ENCODE results near the gene PSMD1.
"Not testable (repeated sequence)": the region's sequence is repeated elsewhere in the genome, so short reads cannot be mapped to it uniquely, and the experiment has no call there.

The PSMD1 gene

GRCh38 chr2:231058761-231059550 is 2.3 kb downstream of the PSMD1 start:
- no peak for DNase-seq

GRCh38 chr2:231059756-231060155 is 3.1 kb downstream of the PSMD1 start:
- DNase-seq, result no peak

- no peak for DNase-seq
Measured at GRCh38 chr2:231062776-231063175, 6.1 kb downstream of the PSMD1 start.

GRCh38 chr2:231063347-231063746 is 6.7 kb downstream of the PSMD1 start:
- no peak for DNase-seq

GRCh38 chr2:231065966-231066365 is 9.3 kb downstream of the PSMD1 start:
- no peak for DNase-seq

- not testable (repeated sequence) for DNase-seq
Measured at GRCh38 chr2:231067531-231067930, 10.9 kb downstream of the PSMD1 start.

GRCh38 chr2:231068525-231069222 is 12.0 kb downstream of the PSMD1 start:
- no peak for DNase-seq

GRCh38 chr2:231069379-231070054 is 12.8 kb downstream of the PSMD1 start:
- no peak for DNase-seq

GRCh38 chr2:231084565-231084964 is 27.9 kb downstream of the PSMD1 start:
- DNase-seq, result no peak

GRCh38 chr2:231088754-231089153 is 32.1 kb downstream of the PSMD1 start:
- DNase-seq, result no peak

- DNase-seq, result no peak
Measured at GRCh38 chr2:231093933-231094332, 37.3 kb downstream of the PSMD1 start.

GRCh38 chr2:231094736-231095346 is 38.2 kb downstream of the PSMD1 start:
- DNase-seq, result no peak

GRCh38 chr2:231099918-231100317 is 43.3 kb downstream of the PSMD1 start:
- no peak for DNase-seq

GRCh38 chr2:231100321-231100720 is 43.7 kb downstream of the PSMD1 start:
- not testable (repeated sequence) for DNase-seq

- DNase-seq, result no peak
Measured at GRCh38 chr2:231100990-231101389, 44.3 kb downstream of the PSMD1 start.

GRCh38 chr2:231102772-231103171 is 46.1 kb downstream of the PSMD1 start:
- no peak for DNase-seq

GRCh38 chr2:231104115-231104713 is 47.5 kb downstream of the PSMD1 start:
- DNase-seq, result peak; percentile 47

- no peak for DNase-seq
Measured at GRCh38 chr2:231110551-231110950, 53.9 kb downstream of the PSMD1 start.

GRCh38 chr2:231111987-231112386 is 55.3 kb downstream of the PSMD1 start:
- no peak for DNase-seq

GRCh38 chr2:231113489-231113888 is 56.8 kb downstream of the PSMD1 start:
- DNase-seq, result no peak

- DNase-seq, result no peak
Measured at GRCh38 chr2:231115651-231116050, 59.0 kb downstream of the PSMD1 start.

GRCh38 chr2:231117148-231117547 is 60.5 kb downstream of the PSMD1 start:
- DNase-seq, result no peak

Data from NCI-H2029 treated with DMSO at 0.1 percent for 48 hours (cell line).